ENCODE results near the gene CECR2. TPM values are rescaled to one million over a fixed set of nuclear protein-coding genes. Genes with fewer than 3 reads are reported as not detected.

Gene CECR2
- total RNA-seq, 1 experiment from 2014 or later: 0.11 TPM

DNA sequence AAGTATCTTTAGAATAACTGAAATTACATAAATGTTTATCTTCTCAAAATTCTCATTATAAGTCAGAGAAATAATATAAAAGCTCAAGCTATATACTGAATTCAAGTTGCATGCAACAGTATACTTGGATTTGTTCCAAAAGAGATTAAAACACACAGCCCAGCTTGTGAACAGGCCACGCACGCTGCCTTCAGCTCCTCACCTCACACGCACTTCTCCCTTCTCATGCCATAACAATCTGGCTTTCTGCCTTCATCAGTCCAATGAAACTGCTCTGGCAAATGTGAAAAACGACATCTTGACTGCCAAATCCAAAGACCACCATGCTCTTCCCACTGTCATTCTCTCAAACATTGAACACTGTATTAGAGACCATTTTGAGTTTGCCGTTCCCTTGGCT is 237.2 kb downstream of the CECR2 start:
- no peak for DNase-seq (ENCODE audit: low read depth)

Other genes starting within 250 kb of the CECR2 start
- 0.13 and 0.29 TPM in 2 replicates for gene TMEM121B, start 248.1 kb upstream of the CECR2 start, total RNA-seq (2014; rRNA removed)
- gene HDHD5, start 210.2 kb upstream of the CECR2 start, total RNA-seq (2014; rRNA removed): 53.4 and 62.3 TPM in 2 replicates
- gene ADA2, start 150.0 kb upstream of the CECR2 start, total RNA-seq (2014; rRNA removed): 0.80 and 1.5 TPM in 2 replicates
- gene SLC25A18, start 194.0 kb downstream of the CECR2 start, total RNA-seq (2014; rRNA removed): not detected in 2 replicates